Fibroblast of the aortic adventitia (primary cell): ENCODE results near the gene RAB31. TPM values are rescaled to one million over a fixed set of nuclear protein-coding genes. Genes with fewer than 3 reads are reported as not detected.

Source experiments
- DNase-seq: peaks from one replicate; pipeline ENCODE4 v3.0.0-alpha.2; 2010; ENCODE audit warnings: low read depth
- H3K4me3 ChIP-seq: 2 replicates; pipeline ENCODE4 v1.5.1; 2011; ENCODE audit warnings: low read depth, mild to moderate bottlenecking, control low read depth, low read length, moderate library complexity
- total RNA-seq: library from RNA; depleted of rRNA; stranded (reverse); fragments of >200 nt; gene quantifications from 2 replicates; pipeline ENCODE4 v1.2.3, GENCODE V29; 2012; ENCODE audit warnings: low replicate concordance
- TF ChIP-seq, protein P1 (sequence below): IDR thresholded peaks from 2 replicates; pipeline ENCODE4 v1.5.1; 2011; ENCODE audit warnings: mild to moderate bottlenecking, low read length, control low read depth, inconsistent platforms; ENCODE audit not compliant: insufficient read depth

Gene RAB31
- total RNA-seq, 1 donor = 90.4 TPM

DNA sequence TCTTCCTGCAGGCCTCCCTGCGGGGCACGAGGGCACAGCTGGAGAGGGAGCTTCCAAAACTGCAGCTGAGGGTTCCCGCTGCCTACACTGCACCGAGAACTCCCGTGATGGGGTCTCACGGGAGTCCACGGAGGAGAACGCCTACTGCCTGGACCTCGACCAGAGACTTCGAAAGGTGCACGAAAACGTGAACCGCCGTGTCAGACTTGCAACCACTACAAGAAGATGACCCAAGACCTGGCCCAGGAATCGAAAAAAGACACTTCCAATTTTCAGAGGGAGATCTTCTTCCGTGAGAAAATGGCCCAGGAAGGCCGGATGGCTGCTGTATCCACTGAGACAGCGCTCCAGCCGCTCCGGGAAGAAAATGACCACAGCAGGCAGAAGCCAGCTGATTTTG, 124.8 kb downstream of the RAB31 start:
- TF ChIP-seq, protein P1, sequence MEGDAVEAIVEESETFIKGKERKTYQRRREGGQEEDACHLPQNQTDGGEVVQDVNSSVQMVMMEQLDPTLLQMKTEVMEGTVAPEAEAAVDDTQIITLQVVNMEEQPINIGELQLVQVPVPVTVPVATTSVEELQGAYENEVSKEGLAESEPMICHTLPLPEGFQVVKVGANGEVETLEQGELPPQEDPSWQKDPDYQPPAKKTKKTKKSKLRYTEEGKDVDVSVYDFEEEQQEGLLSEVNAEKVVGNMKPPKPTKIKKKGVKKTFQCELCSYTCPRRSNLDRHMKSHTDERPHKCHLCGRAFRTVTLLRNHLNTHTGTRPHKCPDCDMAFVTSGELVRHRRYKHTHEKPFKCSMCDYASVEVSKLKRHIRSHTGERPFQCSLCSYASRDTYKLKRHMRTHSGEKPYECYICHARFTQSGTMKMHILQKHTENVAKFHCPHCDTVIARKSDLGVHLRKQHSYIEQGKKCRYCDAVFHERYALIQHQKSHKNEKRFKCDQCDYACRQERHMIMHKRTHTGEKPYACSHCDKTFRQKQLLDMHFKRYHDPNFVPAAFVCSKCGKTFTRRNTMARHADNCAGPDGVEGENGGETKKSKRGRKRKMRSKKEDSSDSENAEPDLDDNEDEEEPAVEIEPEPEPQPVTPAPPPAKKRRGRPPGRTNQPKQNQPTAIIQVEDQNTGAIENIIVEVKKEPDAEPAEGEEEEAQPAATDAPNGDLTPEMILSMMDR = no peak
- no peak for DNase-seq
- no peak overlapping the region for H3K4me3 ChIP-seq

- no peak for DNase-seq
- H3K4me3 ChIP-seq = no peak overlapping the region
- TF ChIP-seq, protein P1 = no peak
Measured at GRCh38 chr18:9834551-9834950, 126.5 kb downstream of the RAB31 start.

GRCh38 chr18:9835113-9835755, 127.1 kb downstream of the RAB31 start:
- H3K4me3 ChIP-seq = no peak overlapping the region
- TF ChIP-seq, protein P1 = no peak
- no peak for DNase-seq

GRCh38 chr18:9835825-9836224, 127.7 kb downstream of the RAB31 start:
- no peak for DNase-seq
- TF ChIP-seq, protein P1 = no peak
- H3K4me3 ChIP-seq = no peak overlapping the region

GRCh38 chr18:9838144-9838877, 130.2 kb downstream of the RAB31 start:
- H3K4me3 ChIP-seq = no peak overlapping the region
- TF ChIP-seq, protein P1 = no peak
- DNase-seq = no peak

GRCh38 chr18:9839211-9839610, 131.1 kb downstream of the RAB31 start:
- no peak overlapping the region for H3K4me3 ChIP-seq
- DNase-seq = no peak
- TF ChIP-seq, protein P1 = no peak
